Karpas-422 (cell line): ENCODE results near the gene CNPPD1. TPM values are rescaled to one million over a fixed set of nuclear protein-coding genes. Genes with fewer than 3 reads are reported as not detected.

Source experiments
- DNase-seq: peaks from one replicate; pipeline ENCODE4 v3.0.0-alpha.2; 2015
- H2AFZ ChIP-seq: fragments of 200-600 bp; sonication (generic); 2 replicates; pipeline ENCODE4 v1.6.1; 2014; ENCODE audit warnings: antibody characterized with exemption, low read length, mixed read lengths
- H3K27ac ChIP-seq: fragments of 200-600 bp; sonication (generic); 2 replicates; pipeline ENCODE4 v1.5.1; 2014; ENCODE audit warnings: mild to moderate bottlenecking, low read length, moderate library complexity
- H3K27me3 ChIP-seq: fragments of 200-600 bp; sonication (generic); 2 replicates; pipeline ENCODE4 v1.6.1; 2014; ENCODE audit warnings: low read length, mixed read lengths
- H3K36me3 ChIP-seq: fragments of 200-600 bp; sonication (generic); 2 replicates; pipeline ENCODE4 v1.6.1; 2014; ENCODE audit warnings: low read length, mixed read lengths; ENCODE audit not compliant: insufficient read depth
- H3K4me1 ChIP-seq: fragments of 200-600 bp; sonication (generic); 2 replicates; pipeline ENCODE4 v1.6.1; 2014; ENCODE audit warnings: mild to moderate bottlenecking, low read length, mixed read lengths
- H3K4me2 ChIP-seq: fragments of 200-600 bp; sonication (generic); 2 replicates; pipeline ENCODE4 v1.6.1; 2014; ENCODE audit warnings: low read length, low read depth, mild to moderate bottlenecking; ENCODE audit not compliant: poor library complexity, severe bottlenecking
- H3K4me3 ChIP-seq: fragments of 200-600 bp; sonication (generic); 2 replicates; pipeline ENCODE4 v1.5.1; 2014; ENCODE audit warnings: mild to moderate bottlenecking, antibody characterized with exemption, low read length, mixed read lengths
- H3K79me2 ChIP-seq: fragments of 200-600 bp; sonication (generic); 2 replicates; pipeline ENCODE4 v1.6.1; 2014; ENCODE audit warnings: mild to moderate bottlenecking, low read length, mixed read lengths
- H3K9ac ChIP-seq: fragments of 200-600 bp; sonication (generic); 2 replicates; pipeline ENCODE4 v1.6.0; 2014; ENCODE audit warnings: low read length
- H3K9me2 ChIP-seq: fragments of 200-600 bp; sonication (generic), shearing (Covaris generic); replicated peaks from 2 replicates; pipeline ENCODE4 v1.6.0; 2014; ENCODE audit warnings: mild to moderate bottlenecking, low read length, moderate library complexity; ENCODE audit not compliant: insufficient read depth
- H3K9me3 ChIP-seq: fragments of 300-700, 200-600 bp; sonication (generic); 2 replicates; pipeline ENCODE4 v1.6.1; 2014; ENCODE audit warnings: low read length, mixed read lengths
- H4K20me1 ChIP-seq: fragments of 200-600 bp; sonication (generic); 2 replicates; pipeline ENCODE4 v1.6.1; 2014; ENCODE audit warnings: mild to moderate bottlenecking, antibody characterized with exemption, low read length, low read depth; ENCODE audit not compliant: insufficient read depth
- total RNA-seq: library from RNA; depleted of rRNA; stranded (reverse); fragments of >200 nt; shearing (Covaris generic); gene quantifications from 2 replicates; pipeline ENCODE4 v1.2.3, GENCODE V29; 2014; ENCODE audit warnings: low replicate concordance

CNPPD1 gene
- total RNA-seq, 1 experiment from 2014 or later = 38.7 TPM

- Histone ChIP-seq H3K4me2 (no peak overlapping the region), H3K36me3 (peaks cover 8% of the 10 kb centered on the region; the same call in 1 of the 2 replicates), H3K9me2 (no peaks in the 10 kb centered on the region), H3K27me3 (no peaks in the 10 kb centered on the region), H3K9ac (no peak overlapping the region), H3K9me3 (no peaks in the 10 kb centered on the region), H3K4me3 (no peak overlapping the region), H2AFZ (no peak overlapping the region), H3K27ac (no peak overlapping the region), H3K4me1 (peaks cover 12% of the 10 kb centered on the region), H3K79me2 (peaks cover 22% of the 10 kb centered on the region), H4K20me1 (no peaks in the 10 kb centered on the region)
- peak; percentile 21 for DNase-seq
Measured at GRCh38 chr2:219172231-219173154, 4.2 kb downstream of the CNPPD1 start.

DNA sequence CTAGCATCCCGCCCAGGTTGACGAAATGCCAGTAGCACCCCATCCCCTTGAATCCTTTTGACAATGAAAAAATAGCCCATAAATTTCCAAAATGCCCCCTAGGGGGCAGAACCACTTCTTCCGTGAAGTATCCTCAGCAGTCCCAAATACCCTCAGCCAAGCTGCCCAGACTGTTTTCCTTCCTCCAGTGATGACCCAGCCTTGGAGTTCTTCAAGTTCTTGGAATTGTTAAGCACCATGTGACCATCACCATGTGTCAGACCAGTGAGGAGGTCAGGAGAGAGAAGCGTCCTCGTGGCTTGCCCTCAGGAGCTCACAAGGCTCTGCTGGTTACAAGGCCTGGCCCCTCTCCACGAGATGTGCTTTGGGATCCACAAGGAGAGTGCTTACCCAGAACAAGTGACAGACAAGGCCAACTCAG is 5.5 kb downstream of the CNPPD1 start:
- Histone ChIP-seq H3K4me3 (no peak overlapping the region), H3K4me1 (peaks cover 7% of the 10 kb centered on the region), H3K79me2 (peaks cover 18% of the 10 kb centered on the region), H4K20me1 (no peaks in the 10 kb centered on the region), H3K27ac (no peak overlapping the region), H3K4me2 (no peak overlapping the region), H2AFZ (no peak overlapping the region), H3K36me3 (peaks cover 12% of the 10 kb centered on the region; the same call in 1 of the 2 replicates), H3K9me3 (no peaks in the 10 kb centered on the region), H3K9me2 (no peaks in the 10 kb centered on the region), H3K27me3 (no peaks in the 10 kb centered on the region), H3K9ac (no peak overlapping the region)
- peak; percentile 76 for DNase-seq

GRCh38 chr2:219169930-219170654 is 6.6 kb downstream of the CNPPD1 start, which contains the start of gene SLC23A3:
Gene SLC23A3 (minus strand): TSS chr2:219170029. CDS start chr2:219169984, 45 bp downstream.
- H3K4me1 ChIP-seq = no peaks in the 10 kb centered on the region
- peak; percentile 37 for DNase-seq
- peaks cover 9% of the 10 kb centered on the region; the same call in 1 of the 2 replicates for H3K79me2 ChIP-seq
- H3K27me3 ChIP-seq = no peaks in the 10 kb centered on the region
- no peak within 1 kb of the TSS for H3K27ac ChIP-seq
- H3K9me3 ChIP-seq = no peaks in the 10 kb centered on the region
- H3K9ac ChIP-seq = no peak within 1 kb of the TSS
- peaks cover 12% of the 10 kb centered on the region; the same call in 1 of the 2 replicates for H3K36me3 ChIP-seq
- H3K9me2 ChIP-seq = no peaks in the 10 kb centered on the region
- H3K4me3 ChIP-seq = no peak within 1 kb of the TSS
- H4K20me1 ChIP-seq = no peaks in the 10 kb centered on the region
- no peak within 1 kb of the TSS for H2AFZ ChIP-seq
- no peak within 1 kb of the TSS for H3K4me2 ChIP-seq

DNA sequence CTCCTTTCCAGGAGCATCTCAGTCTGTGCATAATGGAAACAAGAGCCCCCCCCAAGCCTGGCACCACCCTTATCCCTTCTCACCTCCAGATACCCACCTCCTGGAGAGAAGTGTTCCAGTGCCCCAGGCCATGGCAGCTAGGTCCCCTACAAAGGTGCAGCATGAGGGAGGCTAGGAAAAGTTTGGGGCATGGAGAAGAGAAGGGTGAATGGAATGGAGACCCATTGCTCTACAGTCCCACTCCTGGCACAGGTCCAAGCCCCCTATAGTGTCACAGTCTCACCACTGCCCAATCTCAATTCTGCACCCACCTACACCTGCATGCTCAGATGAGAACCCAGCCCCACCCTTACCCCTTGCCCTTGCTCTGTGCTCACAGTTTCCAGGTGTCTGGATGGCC is 7.8 kb downstream of the CNPPD1 start:
- Histone ChIP-seq H4K20me1 (no peaks in the 10 kb centered on the region), H3K4me1 (no peaks in the 10 kb centered on the region), H3K36me3 (0 out of 2 replicates have a peak, but pooled peaks cover 4% of the 10 kb centered on the region), H3K79me2 (no peaks in the 10 kb centered on the region), H2AFZ (no peak overlapping the region), H3K4me3 (no peak overlapping the region), H3K4me2 (no peak overlapping the region), H3K27me3 (no peaks in the 10 kb centered on the region), H3K9me3 (no peaks in the 10 kb centered on the region), H3K9ac (no peak overlapping the region), H3K9me2 (no peaks in the 10 kb centered on the region), H3K27ac (no peak overlapping the region)
- DNase-seq = peak; percentile 26

DNA sequence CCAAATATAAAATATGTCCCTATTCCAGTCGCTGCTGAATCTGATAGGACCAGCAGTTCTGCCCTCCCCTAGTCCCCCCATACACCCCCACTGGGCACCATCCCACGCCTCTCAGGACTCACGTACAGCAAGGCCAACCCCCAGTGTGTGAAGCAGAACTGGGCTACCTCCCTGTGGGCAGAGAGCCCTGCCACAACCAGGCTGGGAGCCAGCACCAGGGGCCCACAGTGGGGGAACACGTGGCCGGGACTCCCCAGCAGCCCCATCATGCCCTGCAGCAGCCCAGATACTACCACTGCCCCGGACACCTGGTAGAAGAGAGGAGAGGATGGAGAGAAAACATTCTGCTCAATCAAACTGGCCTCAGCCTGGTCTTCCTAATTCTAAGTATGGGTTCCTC is 8.2 kb downstream of the CNPPD1 start:
- Histone ChIP-seq H3K9me3 (no peaks in the 10 kb centered on the region), H3K9me2 (no peaks in the 10 kb centered on the region), H3K27ac (no peak overlapping the region), H2AFZ (no peak overlapping the region), H3K27me3 (no peaks in the 10 kb centered on the region), H4K20me1 (no peaks in the 10 kb centered on the region), H3K36me3 (0 out of 2 replicates have a peak, but pooled peaks cover 4% of the 10 kb centered on the region), H3K79me2 (no peaks in the 10 kb centered on the region), H3K4me3 (no peak overlapping the region), H3K4me1 (no peaks in the 10 kb centered on the region), H3K4me2 (no peak overlapping the region), H3K9ac (no peak overlapping the region)
- DNase-seq = peak; percentile 39

DNA sequence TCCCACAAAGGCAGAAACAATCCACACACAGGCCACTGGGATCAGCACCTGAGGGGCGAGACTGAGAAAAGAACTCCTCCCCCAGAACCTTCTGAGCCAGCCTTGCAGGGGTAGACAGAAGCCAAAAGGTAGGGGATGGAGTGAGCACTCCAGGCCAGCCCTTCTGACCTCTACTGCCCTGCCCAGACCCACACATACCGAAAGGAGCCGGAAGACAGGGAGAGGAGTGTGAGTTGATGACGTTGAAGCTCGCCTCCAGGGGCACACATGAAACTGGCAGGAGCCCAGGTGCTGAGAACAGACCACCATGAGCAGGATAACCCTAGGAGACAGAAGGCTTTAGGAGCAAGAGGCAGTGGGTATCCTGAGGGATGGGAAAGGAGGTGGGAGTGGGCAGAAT is 8.7 kb downstream of the CNPPD1 start:
- H3K4me1 ChIP-seq = no peaks in the 10 kb centered on the region
- H3K4me3 ChIP-seq = no peak overlapping the region
- H3K27ac ChIP-seq = no peak overlapping the region
- H3K9me2 ChIP-seq = no peaks in the 10 kb centered on the region
- peak; percentile 30 for DNase-seq
- H3K9ac ChIP-seq = no peak overlapping the region
- H3K27me3 ChIP-seq = no peaks in the 10 kb centered on the region
- no peaks in the 10 kb centered on the region for H3K9me3 ChIP-seq
- H3K4me2 ChIP-seq = no peak overlapping the region
- 0 out of 2 replicates have a peak, but pooled peaks cover 4% of the 10 kb centered on the region for H3K36me3 ChIP-seq
- no peaks in the 10 kb centered on the region for H3K79me2 ChIP-seq
- H4K20me1 ChIP-seq = no peaks in the 10 kb centered on the region
- H2AFZ ChIP-seq = no peak overlapping the region

GRCh38 chr2:219165058-219165911 is 11.4 kb downstream of the CNPPD1 start:
- H3K9me2 ChIP-seq = no peaks in the 10 kb centered on the region
- peak; percentile 37 for DNase-seq
- no peak overlapping the region for H3K4me3 ChIP-seq
- H3K9ac ChIP-seq = no peak overlapping the region
- no peak overlapping the region for H3K4me2 ChIP-seq
- H4K20me1 ChIP-seq = no peaks in the 10 kb centered on the region
- H3K79me2 ChIP-seq = no peaks in the 10 kb centered on the region
- no peaks in the 10 kb centered on the region for H3K27me3 ChIP-seq
- H3K4me1 ChIP-seq = peaks cover 12% of the 10 kb centered on the region
- H2AFZ ChIP-seq = no peak overlapping the region
- H3K9me3 ChIP-seq = no peaks in the 10 kb centered on the region
- H3K36me3 ChIP-seq = 0 out of 2 replicates have a peak, but pooled peaks cover 4% of the 10 kb centered on the region
- no peak overlapping the region for H3K27ac ChIP-seq
